Putamen (tissue), 1 donor: ENCODE data around the gene FN1.
A peak's percentile ranks its signal among the peaks of the same experiment; 100 is the strongest.

ENCODE experiments used
- DNase-seq: peaks from one replicate; pipeline ENCODE4 v3.0.0-alpha.2; 2016; ENCODE audit warnings: low spot score

The FN1 gene

GRCh38 chr2:215435870-215436704 is at the start of gene FN1:
Gene FN1, minus strand, starts transcription at chr2:215436068. Its CDS starts 266 bp downstream, at chr2:215435802.
- DNase-seq = peak; percentile 70

- DNase-seq = no peak
Measured at GRCh38 chr2:215485032-215485431, 49.2 kb upstream of the FN1 start.

GRCh38 chr2:215484570-215484969 is 48.7 kb upstream of the FN1 start:
- no peak for DNase-seq

- no peak for DNase-seq
Measured at GRCh38 chr2:215483431-215483830, 47.6 kb upstream of the FN1 start.

GRCh38 chr2:215479536-215480240 is 43.8 kb upstream of the FN1 start:
- DNase-seq = no peak

- DNase-seq = no peak
Measured at GRCh38 chr2:215479121-215479520, 43.3 kb upstream of the FN1 start.

GRCh38 chr2:215476424-215476823 is 40.6 kb upstream of the FN1 start:
- DNase-seq = no peak

GRCh38 chr2:215466097-215466909 is 30.4 kb upstream of the FN1 start:
- DNase-seq = no peak

GRCh38 chr2:215465256-215465655 is 29.4 kb upstream of the FN1 start:
- no peak for DNase-seq

- no peak for DNase-seq
Measured at GRCh38 chr2:215461836-215462532, 26.1 kb upstream of the FN1 start.

GRCh38 chr2:215460682-215461382 is 25.0 kb upstream of the FN1 start:
- DNase-seq = no peak

GRCh38 chr2:215455958-215456357 is 20.1 kb upstream of the FN1 start:
- no peak for DNase-seq

- DNase-seq = peak; percentile 11
Measured at GRCh38 chr2:215454519-215455246, 18.8 kb upstream of the FN1 start.

- no peak for DNase-seq
Measured at GRCh38 chr2:215452725-215453124, 16.9 kb upstream of the FN1 start.

GRCh38 chr2:215451012-215451756 is 15.3 kb upstream of the FN1 start:
- no peak for DNase-seq

- no peak for DNase-seq
Measured at GRCh38 chr2:215450188-215451011, 14.5 kb upstream of the FN1 start.

- no peak for DNase-seq
Measured at GRCh38 chr2:215447673-215448081, 11.8 kb upstream of the FN1 start.

- no peak for DNase-seq
Measured at GRCh38 chr2:215447056-215447455, 11.2 kb upstream of the FN1 start.

- DNase-seq = no peak
Measured at GRCh38 chr2:215442401-215442787, 6.5 kb upstream of the FN1 start.
